ENCODE results near the gene MCCC2.
A peak's percentile ranks its signal among the peaks of the same experiment; 100 is the strongest.

GRCh38 chr5:71693828-71694427 lies 106.8 kb downstream of the MCCC2 start:
- TF ChIP-seq POGZ (CRISPR knock-in tag; IDR thresholded peaks at IDR 0.05) (no peak), AHDC1 (CRISPR knock-in tag; IDR thresholded peaks at IDR 0.05; ENCODE audit: borderline replicate concordance) (peak; percentile 23; the same call in 1 of the 2 replicates), CHCHD3 (CRISPR knock-in tag; IDR thresholded peaks at IDR 0.05) (no peak), HDAC6 (IDR thresholded peaks at IDR 0.05; ENCODE audit: low read depth, low read length) (no peak), NR2F1 (CRISPR knock-in tag; IDR thresholded peaks at IDR 0.05) (peak; percentile 27 to 29; a peak in 1 of 4 replicates), REPIN1 (CRISPR knock-in tag; IDR thresholded peaks at IDR 0.05; ENCODE audit: borderline replicate concordance, low read depth) (no peak), NFIC (IDR thresholded peaks at IDR 0.05; ENCODE audit: low read length) (0 out of 2 replicates have a peak, but pooled peaks have one; percentile 5), SIX1 (CRISPR knock-in tag; IDR thresholded peaks at IDR 0.05; ENCODE audit: borderline replicate concordance) (no peak), CREM (IDR thresholded peaks at IDR 0.05) (no peak; the same call in 1 of the 2 replicates), CREM (CRISPR knock-in tag; IDR thresholded peaks at IDR 0.05) (no peak)
- TF ChIP-seq, protein P1, sequence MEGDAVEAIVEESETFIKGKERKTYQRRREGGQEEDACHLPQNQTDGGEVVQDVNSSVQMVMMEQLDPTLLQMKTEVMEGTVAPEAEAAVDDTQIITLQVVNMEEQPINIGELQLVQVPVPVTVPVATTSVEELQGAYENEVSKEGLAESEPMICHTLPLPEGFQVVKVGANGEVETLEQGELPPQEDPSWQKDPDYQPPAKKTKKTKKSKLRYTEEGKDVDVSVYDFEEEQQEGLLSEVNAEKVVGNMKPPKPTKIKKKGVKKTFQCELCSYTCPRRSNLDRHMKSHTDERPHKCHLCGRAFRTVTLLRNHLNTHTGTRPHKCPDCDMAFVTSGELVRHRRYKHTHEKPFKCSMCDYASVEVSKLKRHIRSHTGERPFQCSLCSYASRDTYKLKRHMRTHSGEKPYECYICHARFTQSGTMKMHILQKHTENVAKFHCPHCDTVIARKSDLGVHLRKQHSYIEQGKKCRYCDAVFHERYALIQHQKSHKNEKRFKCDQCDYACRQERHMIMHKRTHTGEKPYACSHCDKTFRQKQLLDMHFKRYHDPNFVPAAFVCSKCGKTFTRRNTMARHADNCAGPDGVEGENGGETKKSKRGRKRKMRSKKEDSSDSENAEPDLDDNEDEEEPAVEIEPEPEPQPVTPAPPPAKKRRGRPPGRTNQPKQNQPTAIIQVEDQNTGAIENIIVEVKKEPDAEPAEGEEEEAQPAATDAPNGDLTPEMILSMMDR (CRISPR knock-in tag; IDR thresholded peaks at IDR 0.05), result no peak
- TF ChIP-seq, protein P2, sequence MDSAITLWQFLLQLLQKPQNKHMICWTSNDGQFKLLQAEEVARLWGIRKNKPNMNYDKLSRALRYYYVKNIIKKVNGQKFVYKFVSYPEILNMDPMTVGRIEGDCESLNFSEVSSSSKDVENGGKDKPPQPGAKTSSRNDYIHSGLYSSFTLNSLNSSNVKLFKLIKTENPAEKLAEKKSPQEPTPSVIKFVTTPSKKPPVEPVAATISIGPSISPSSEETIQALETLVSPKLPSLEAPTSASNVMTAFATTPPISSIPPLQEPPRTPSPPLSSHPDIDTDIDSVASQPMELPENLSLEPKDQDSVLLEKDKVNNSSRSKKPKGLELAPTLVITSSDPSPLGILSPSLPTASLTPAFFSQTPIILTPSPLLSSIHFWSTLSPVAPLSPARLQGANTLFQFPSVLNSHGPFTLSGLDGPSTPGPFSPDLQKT (CRISPR knock-in tag; IDR thresholded peaks at IDR 0.05; ENCODE audit: borderline replicate concordance), result no peak

All from HepG2 (cell line).